OCI-LY3 (cell line): Measurements from ENCODE around the gene AIF1.

Experiments
- H2AFZ ChIP-seq: fragments of 200-600, 300-600 bp; shearing (Covaris generic); 2 replicates; pipeline ENCODE4 v1.6.0; 2014; ENCODE audit warnings: antibody characterized with exemption, low read depth, low read length
- H3K27ac ChIP-seq: fragments of 200-600, 300-600 bp; sonication (generic); 2 replicates; pipeline ENCODE4 v1.5.1; 2014; ENCODE audit warnings: mild to moderate bottlenecking, low read length, moderate library complexity, mixed read lengths
- H3K27me3 ChIP-seq: fragments of 200-600, 300-600 bp; sonication (generic); 2 replicates; pipeline ENCODE4 v1.6.1; 2014; ENCODE audit warnings: low read depth, low read length, mixed read lengths
- H3K36me3 ChIP-seq: fragments of 200-600, 300-600 bp; sonication (generic); replicated peaks from 2 replicates; pipeline ENCODE3; 2014; ENCODE audit warnings: low read depth, low read length, mixed read lengths
- H3K4me1 ChIP-seq: fragments of 300-600, 200-600 bp; sonication (generic); 2 replicates; pipeline ENCODE4 v1.6.1; 2014; ENCODE audit warnings: low read length, mixed read lengths
- H3K4me2 ChIP-seq: fragments of 200-600, 300-600 bp; sonication (generic); 2 replicates; pipeline ENCODE4 v1.6.1; 2014; ENCODE audit warnings: low read length, mixed read lengths
- H3K4me3 ChIP-seq: fragments of 300-600, 200-600 bp; sonication (generic); 2 replicates; pipeline ENCODE4 v1.5.1; 2014; ENCODE audit warnings: antibody characterized with exemption, mild to moderate bottlenecking, low read length, moderate library complexity
- H3K79me2 ChIP-seq: fragments of 300-600, 200-600 bp; shearing (Covaris generic); 2 replicates; pipeline ENCODE4 v1.6.1; 2014; ENCODE audit warnings: mild to moderate bottlenecking, low read length, mixed read lengths
- H3K9ac ChIP-seq: fragments of 300-600, 200-600 bp; shearing (Covaris generic); 2 replicates; pipeline ENCODE4 v1.6.0; 2014; ENCODE audit warnings: mild to moderate bottlenecking, low read length, moderate library complexity
- H3K9me3 ChIP-seq: fragments of 200-600, 300-600 bp; shearing (Covaris generic); 2 replicates; pipeline ENCODE4 v1.6.1; 2014; ENCODE audit warnings: low read length, mixed read lengths; ENCODE audit not compliant: insufficient read depth
- H4K20me1 ChIP-seq: fragments of 200-600, 300-600 bp; sonication (generic); 2 replicates; pipeline ENCODE4 v1.6.1; 2016; ENCODE audit warnings: low read length, mixed read lengths; ENCODE audit not compliant: insufficient read depth
- EZH2phosphoT487 ChIP-seq: fragments of 200-600 bp; shearing (Covaris generic); IDR thresholded peaks from 2 replicates; pipeline ENCODE4 v1.6.1; 2018; ENCODE audit warnings: antibody characterized with exemption, mixed run types, low read depth
- TF ChIP-seq, protein P1 (sequence below): fragments of 200-600, 300-600 bp; sonication (generic); IDR thresholded peaks from 2 replicates; pipeline ENCODE4 v1.5.1; 2014; ENCODE audit warnings: antibody characterized with exemption, low read length, low read depth

The AIF1 gene

DNA sequence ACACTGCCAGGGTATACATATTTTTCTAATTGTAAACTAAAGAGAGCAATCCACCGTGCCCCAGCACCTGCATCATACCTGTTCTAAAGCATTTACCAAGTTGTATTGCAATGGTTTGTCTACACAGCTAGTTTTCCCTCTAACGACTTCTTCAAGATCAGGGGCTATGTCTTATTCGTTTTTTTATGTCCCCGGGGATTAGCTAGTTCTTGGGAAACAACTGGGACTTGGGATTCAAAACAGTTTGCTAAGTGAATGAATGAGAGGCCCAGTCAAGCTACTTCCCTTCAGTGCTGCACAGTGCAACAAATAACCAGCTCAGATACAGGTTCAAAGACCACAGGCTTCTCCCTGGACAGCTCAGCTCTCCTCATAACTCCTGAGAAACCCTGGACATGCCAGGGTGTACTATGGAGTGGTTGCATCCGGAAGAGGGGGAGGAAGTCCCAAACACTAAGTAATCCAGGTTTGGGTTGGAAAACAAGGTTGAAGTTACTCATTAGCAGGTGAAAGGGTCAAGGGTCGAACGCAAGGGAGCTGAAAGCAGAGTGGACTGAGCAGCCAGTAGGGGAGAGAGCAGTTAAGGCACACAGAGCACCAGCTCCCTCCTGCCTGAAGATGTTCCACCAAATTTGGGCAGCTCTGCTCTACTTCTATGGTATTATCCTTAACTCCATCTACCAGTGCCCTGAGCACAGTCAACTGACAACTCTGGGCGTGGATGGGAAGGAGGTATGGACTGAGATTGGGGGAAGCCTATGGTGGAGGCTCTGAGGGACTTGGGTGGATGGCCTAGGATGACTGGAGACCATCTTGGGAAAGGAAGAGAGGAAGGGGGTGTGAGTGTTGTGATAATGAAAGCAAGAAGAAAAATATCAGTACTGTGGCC, 40.6 kb downstream of the AIF1 start, which contains the start of gene APOM:
APOM (plus strand) TSS at position 546 of the 889 bp plus-strand sequence; CDS start at position 619, 73 bp downstream.
- no peak within 1 kb of the TSS for H3K9ac ChIP-seq
- no peak within 1 kb of the TSS for H3K4me2 ChIP-seq
- no peaks in the 10 kb centered on the region for H3K36me3 ChIP-seq
- no peaks in the 10 kb centered on the region for H3K9me3 ChIP-seq
- peaks cover 2% of the 10 kb centered on the region; the same call in 1 of the 2 replicates for H4K20me1 ChIP-seq
- H3K4me1 ChIP-seq = peaks cover 17% of the 10 kb centered on the region
- TF ChIP-seq, protein P1, sequence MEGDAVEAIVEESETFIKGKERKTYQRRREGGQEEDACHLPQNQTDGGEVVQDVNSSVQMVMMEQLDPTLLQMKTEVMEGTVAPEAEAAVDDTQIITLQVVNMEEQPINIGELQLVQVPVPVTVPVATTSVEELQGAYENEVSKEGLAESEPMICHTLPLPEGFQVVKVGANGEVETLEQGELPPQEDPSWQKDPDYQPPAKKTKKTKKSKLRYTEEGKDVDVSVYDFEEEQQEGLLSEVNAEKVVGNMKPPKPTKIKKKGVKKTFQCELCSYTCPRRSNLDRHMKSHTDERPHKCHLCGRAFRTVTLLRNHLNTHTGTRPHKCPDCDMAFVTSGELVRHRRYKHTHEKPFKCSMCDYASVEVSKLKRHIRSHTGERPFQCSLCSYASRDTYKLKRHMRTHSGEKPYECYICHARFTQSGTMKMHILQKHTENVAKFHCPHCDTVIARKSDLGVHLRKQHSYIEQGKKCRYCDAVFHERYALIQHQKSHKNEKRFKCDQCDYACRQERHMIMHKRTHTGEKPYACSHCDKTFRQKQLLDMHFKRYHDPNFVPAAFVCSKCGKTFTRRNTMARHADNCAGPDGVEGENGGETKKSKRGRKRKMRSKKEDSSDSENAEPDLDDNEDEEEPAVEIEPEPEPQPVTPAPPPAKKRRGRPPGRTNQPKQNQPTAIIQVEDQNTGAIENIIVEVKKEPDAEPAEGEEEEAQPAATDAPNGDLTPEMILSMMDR = no peak
- TF ChIP-seq EZH2phosphoT487 = no peak
- peaks cover 40% of the 10 kb centered on the region for H3K79me2 ChIP-seq
- no peak within 1 kb of the TSS for H3K4me3 ChIP-seq
- H3K27ac ChIP-seq = no peak within 1 kb of the TSS
- no peaks in the 10 kb centered on the region for H3K27me3 ChIP-seq
- H2AFZ ChIP-seq = no peak within 1 kb of the TSS

DNA sequence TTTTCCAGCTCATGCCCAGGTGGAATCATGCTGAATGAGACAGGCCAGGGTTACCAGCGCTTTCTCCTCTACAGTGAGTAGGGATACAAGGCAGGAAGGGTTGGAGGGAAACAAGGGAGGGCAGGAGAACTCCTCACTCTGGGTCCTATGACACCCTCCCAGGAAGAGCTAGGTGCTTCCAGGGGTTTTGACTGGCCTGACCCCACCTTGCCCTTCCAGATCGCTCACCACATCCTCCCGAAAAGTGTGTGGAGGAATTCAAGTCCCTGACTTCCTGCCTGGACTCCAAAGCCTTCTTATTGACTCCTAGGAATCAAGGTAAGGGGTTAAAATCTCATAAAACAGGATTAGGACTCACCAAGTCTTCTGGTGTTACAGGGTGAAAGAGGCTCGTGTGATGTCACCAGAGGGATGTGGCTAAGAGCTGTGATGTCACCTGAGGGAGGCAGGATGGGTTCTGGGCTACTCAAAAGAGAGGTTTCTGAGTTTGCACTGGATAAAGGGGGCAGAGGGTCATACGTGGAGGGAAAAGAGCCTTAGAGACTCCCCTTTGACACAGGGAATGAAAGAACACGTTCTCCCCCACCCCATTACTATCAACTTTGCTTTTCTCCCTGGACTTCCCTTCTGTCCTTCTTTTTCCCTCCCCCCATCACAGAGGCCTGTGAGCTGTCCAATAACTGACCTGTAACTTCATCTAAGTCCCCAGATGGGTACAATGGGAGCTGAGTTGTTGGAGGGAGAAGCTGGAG, 42.5 kb downstream of the AIF1 start:
- Histone ChIP-seq H3K9ac (no peak overlapping the region), H2AFZ (no peak overlapping the region), H3K27ac (no peak overlapping the region), H3K4me2 (no peak overlapping the region), H3K36me3 (peaks cover 7% of the 10 kb centered on the region), H3K9me3 (no peaks in the 10 kb centered on the region), H3K4me1 (peaks cover 28% of the 10 kb centered on the region), H3K79me2 (peaks cover 25% of the 10 kb centered on the region), H3K27me3 (no peaks in the 10 kb centered on the region), H4K20me1 (no peaks in the 10 kb centered on the region), H3K4me3 (no peak overlapping the region)
- TF ChIP-seq, protein P1 = no peak
- TF ChIP-seq EZH2phosphoT487 = no peak

DNA sequence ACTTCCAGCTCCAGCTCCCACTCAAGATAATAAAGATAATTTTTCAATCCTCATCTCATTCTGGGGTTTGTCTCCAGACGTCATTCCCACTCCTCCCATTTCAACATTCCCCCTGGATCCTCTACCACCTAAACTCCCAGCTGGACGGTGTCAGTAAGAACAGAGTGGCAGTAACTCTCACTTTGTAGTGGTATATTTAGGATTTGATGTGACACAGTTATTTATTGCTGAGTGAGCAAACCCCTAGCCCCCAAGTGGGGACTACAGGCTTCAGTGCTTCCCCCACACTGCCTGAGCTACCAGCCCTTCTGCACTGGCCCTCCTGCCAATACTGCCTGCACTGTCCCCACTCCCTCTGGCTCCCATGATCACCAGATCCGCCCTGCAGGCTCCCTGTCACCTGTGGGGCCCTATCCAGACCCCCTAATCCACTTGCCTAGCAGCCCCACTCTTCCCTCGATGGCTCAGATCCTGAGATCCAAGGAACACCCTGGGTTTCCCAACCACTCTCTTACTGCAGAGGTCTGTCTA, 43.2 kb downstream of the AIF1 start:
- Histone ChIP-seq H3K36me3 (peaks cover 8% of the 10 kb centered on the region), H3K27ac (no peak overlapping the region), H3K4me3 (no peak overlapping the region), H3K9me3 (no peaks in the 10 kb centered on the region), H3K4me1 (peaks cover 28% of the 10 kb centered on the region), H3K9ac (no peak overlapping the region), H4K20me1 (no peaks in the 10 kb centered on the region), H3K27me3 (no peaks in the 10 kb centered on the region), H3K79me2 (peaks cover 24% of the 10 kb centered on the region), H3K4me2 (no peak overlapping the region), H2AFZ (no peak overlapping the region)
- TF ChIP-seq EZH2phosphoT487 = no peak
- TF ChIP-seq, protein P1 = no peak
